CD4-positive, alpha-beta memory T cell (primary cell): ENCODE results near the gene SIAH3. TPM values are rescaled to one million over a fixed set of nuclear protein-coding genes. Genes with fewer than 3 reads are reported as not detected.

Experiments
- CTCF ChIA-PET: fragments of 350-600 bp; sonication (Branson Sonifier 250); formaldehyde crosslinking; loops from one replicate; lab custom pipeline; 2021; ENCODE audit warnings: inconsistent platforms; ENCODE audit not compliant: partially characterized antibody; lab: Charles Lee
- POLR2A ChIA-PET: fragments of 350-600 bp; sonication (Branson Sonifier 250); formaldehyde crosslinking; loops from one replicate; lab custom pipeline; 2021; ENCODE audit not compliant: partially characterized antibody; lab: Charles Lee
- DNase-seq, 5 donors: peaks; one replicate each; pipeline versions ENCODE4 v3.0.0 to v3.0.0-alpha.2; 2020 to 2022; ENCODE audit warnings: mixed read lengths in 1 of 5
- H3K27ac ChIP-seq: one replicate; pipeline ENCODE4 v1.7.0; 2013; ENCODE audit warnings: low read depth, low read length
- H3K27me3 ChIP-seq: 2 replicates; pipeline ENCODE4 v1.7.0; 2013; ENCODE audit warnings: mild to moderate bottlenecking, low read length, moderate library complexity; ENCODE audit not compliant: insufficient read depth
- H3K36me3 ChIP-seq: 2 replicates; pipeline ENCODE4 v1.7.0; 2013; ENCODE audit warnings: mild to moderate bottlenecking, low read length, moderate library complexity; ENCODE audit not compliant: insufficient read depth
- H3K4me1 ChIP-seq: 2 replicates; pipeline ENCODE4 v1.7.0; 2013; ENCODE audit warnings: mild to moderate bottlenecking, low read length, moderate library complexity; ENCODE audit not compliant: insufficient read depth
- H3K4me3 ChIP-seq, 2 donors: one replicate each; pipeline ENCODE4 v1.7.0; 2013; ENCODE audit warnings: low read length in 2 of 2, mild to moderate bottlenecking in 1 of 2
- H3K9me3 ChIP-seq, 2 donors: one replicate each; pipeline ENCODE4 v1.7.0; 2013; ENCODE audit warnings: low read length in 2 of 2, control low read depth in 1 of 2; ENCODE audit not compliant: control insufficient read depth in 1 of 2
- H3K27ac Mint-ChIP-seq, 7 donors: one replicate each; pipeline ENCODE4 v1.8.0; 2020 to 2021; ENCODE audit warnings: mixed read lengths in 7 of 7, mild to moderate bottlenecking in 6 of 7, inconsistent platforms in 3 of 7, moderate library complexity in 3 of 7
- H3K27me3 Mint-ChIP-seq, 2 donors: one replicate each; pipeline ENCODE4 v1.8.0; 2020 to 2021; ENCODE audit warnings: mixed read lengths in 2 of 2
- H3K36me3 Mint-ChIP-seq, 2 donors: one replicate each; pipeline ENCODE4 v1.8.0; 2020 to 2021; ENCODE audit warnings: mixed read lengths in 2 of 2, inconsistent platforms in 1 of 2, mild to moderate bottlenecking in 1 of 2
- H3K4me1 Mint-ChIP-seq, 4 donors: one replicate each; pipeline ENCODE4 v1.8.0; 2020 to 2021; ENCODE audit warnings: mixed read lengths in 4 of 4, mild to moderate bottlenecking in 1 of 4
- H3K4me3 Mint-ChIP-seq, 8 donors: one replicate each; pipeline ENCODE4 v1.8.0; 2020 to 2021; ENCODE audit warnings: mixed read lengths in 8 of 8, mild to moderate bottlenecking in 7 of 8, moderate library complexity in 6 of 8, inconsistent platforms in 3 of 8
- H3K9me3 Mint-ChIP-seq, 8 donors: one replicate each; pipeline ENCODE4 v1.8.0; 2020 to 2021; ENCODE audit warnings: mixed read lengths in 8 of 8, mild to moderate bottlenecking in 5 of 8, inconsistent platforms in 3 of 8, moderate library complexity in 1 of 8
- intact Hi-C: fragments of 100-400 bp; cut with micrococcal nuclease; formaldehyde crosslinking; loops from one replicate; pipeline ENCODE4 v1.15.1; 2023
- polyA plus RNA-seq, 2 donors: library from polyadenylated mRNA; unstranded; fragments of 300-500 nt; fragmentation: Illumina TruSeq; gene quantifications; one replicate each; pipeline ENCODE4 v1.2.3, GENCODE V29; 2021
- total RNA-seq, 2 experiments: library from RNA; stranded (reverse); gene quantifications; one replicate each; pipeline ENCODE4 v1.2.3, GENCODE V29; 2021

Gene SIAH3
- total and polyA plus RNA-seq, 4 experiments from 2014 or later: 0.13 to 1.9 (median 1.5) TPM; not detected in 1

DNA sequence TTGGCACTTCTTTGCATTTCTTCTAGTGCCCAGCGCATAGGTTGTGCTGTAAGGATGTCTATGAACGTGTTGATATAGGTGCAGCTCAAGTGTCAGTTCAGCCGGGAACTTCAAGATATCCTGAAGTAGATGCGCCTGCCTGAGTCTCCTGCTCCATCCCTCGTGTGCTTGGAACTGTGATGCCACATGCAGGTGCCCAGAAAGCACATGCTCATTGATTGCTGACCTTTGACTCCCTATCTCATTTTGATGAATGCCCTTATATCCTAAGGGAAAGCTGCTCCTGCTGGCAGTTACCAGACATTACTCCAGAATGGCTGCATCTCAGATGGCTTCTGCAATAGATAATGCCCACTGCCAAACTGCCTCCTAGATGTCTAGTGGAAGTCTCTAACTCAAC is 108.6 kb downstream of the SIAH3 start:
- H3K9me3 Mint-ChIP-seq: no peaks in the 10 kb centered on the region
- DNase-seq: no peak
- no peak overlapping the region for H3K4me3 Mint-ChIP-seq
- intact Hi-C loops: no loop called here
- H3K4me1 Mint-ChIP-seq: no peaks in the 10 kb centered on the region
- CTCF ChIA-PET: no interaction called here
- peaks cover 2 to 4% of the 10 kb centered on the region in 2 donors for H3K27me3 Mint-ChIP-seq
- no peak overlapping the region for H3K4me3 ChIP-seq
- no peaks in the 10 kb centered on the region for H3K36me3 Mint-ChIP-seq
- no peaks in the 10 kb centered on the region for H3K4me1 ChIP-seq
- POLR2A ChIA-PET: no interaction called here
- no peaks in the 10 kb centered on the region for H3K27me3 ChIP-seq
- H3K36me3 ChIP-seq: no peaks in the 10 kb centered on the region
- no peak overlapping the region for H3K27ac ChIP-seq
- no peak overlapping the region for H3K27ac Mint-ChIP-seq
- H3K9me3 ChIP-seq: no peaks in the 10 kb centered on the region

DNA sequence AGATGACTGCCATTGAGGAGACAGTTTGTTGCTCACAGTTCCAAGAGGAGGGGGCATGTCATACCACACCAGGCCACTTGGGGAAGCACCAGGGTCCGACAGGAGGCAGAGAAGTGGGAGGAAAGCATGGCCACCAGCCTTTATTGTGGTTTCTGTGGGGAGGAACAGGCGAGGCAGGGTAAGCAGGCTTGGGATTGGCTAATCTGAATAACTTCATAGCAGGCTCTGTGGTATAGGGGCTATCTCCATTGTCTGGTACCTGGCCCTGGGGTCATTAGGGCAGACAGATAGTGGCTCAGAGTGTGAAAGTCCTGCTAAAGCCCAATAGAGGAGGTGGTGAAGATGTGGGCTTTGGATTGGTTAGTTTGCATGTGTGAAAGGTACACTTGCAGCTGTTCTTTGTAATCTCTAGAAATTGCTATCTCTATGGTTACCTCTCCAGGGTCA is 114.0 kb downstream of the SIAH3 start:
- ChIA-PET POLR2A (no interaction called here), CTCF (no interaction called here)
- Histone ChIP-seq H3K27ac (no peak overlapping the region), H3K4me1 (no peaks in the 10 kb centered on the region), H3K4me3 (no peak overlapping the region), H3K36me3 (no peaks in the 10 kb centered on the region), H3K27me3 (no peaks in the 10 kb centered on the region), H3K9me3 (no peaks in the 10 kb centered on the region)
- no peaks in the 10 kb centered on the region for H3K36me3 Mint-ChIP-seq
- no peaks in the 10 kb centered on the region for H3K9me3 Mint-ChIP-seq
- no peak for DNase-seq
- H3K4me3 Mint-ChIP-seq: no peak overlapping the region
- H3K27ac Mint-ChIP-seq: no peak overlapping the region
- peaks cover 0 to 1% of the 10 kb centered on the region in 2 donors for H3K27me3 Mint-ChIP-seq
- H3K4me1 Mint-ChIP-seq: no peaks in the 10 kb centered on the region
- intact Hi-C loops: no loop called here

DNA sequence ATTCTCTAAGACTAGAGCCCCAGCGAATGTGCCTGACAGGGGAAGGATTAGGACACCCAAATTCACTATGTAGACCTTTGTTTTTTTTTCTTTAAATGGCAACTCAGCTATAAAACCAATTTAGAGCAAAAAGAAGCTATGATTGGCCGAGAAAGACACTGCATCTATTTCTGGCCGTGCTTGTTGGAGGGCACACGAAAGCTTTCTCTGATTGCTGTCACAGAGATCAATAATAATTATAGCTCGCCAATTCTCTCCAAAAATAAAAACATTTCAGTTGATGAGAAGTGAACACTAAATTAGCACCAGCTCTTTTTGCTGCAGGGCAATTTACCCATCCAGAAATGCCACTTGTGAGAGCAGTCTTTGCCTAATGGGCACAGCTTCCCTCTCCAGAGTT is 118.2 kb downstream of the SIAH3 start:
- Histone ChIP-seq H3K36me3 (no peaks in the 10 kb centered on the region), H3K27ac (no peak overlapping the region), H3K4me1 (no peaks in the 10 kb centered on the region), H3K4me3 (no peak overlapping the region), H3K9me3 (no peaks in the 10 kb centered on the region), H3K27me3 (no peaks in the 10 kb centered on the region)
- Mint-ChIP-seq H3K4me1 (no peaks in the 10 kb centered on the region), H3K4me3 (no peak overlapping the region), H3K27ac (no peak overlapping the region), H3K27me3 (peaks cover 2 to 4% of the 10 kb centered on the region in 2 donors), H3K36me3 (no peaks in the 10 kb centered on the region), H3K9me3 (peaks cover 0 to 1% (median 0%) of the 10 kb centered on the region in 8 donors)
- ChIA-PET CTCF (no interaction called here), POLR2A (no interaction called here)
- intact Hi-C loops: no loop called here
- no peak for DNase-seq

DNA sequence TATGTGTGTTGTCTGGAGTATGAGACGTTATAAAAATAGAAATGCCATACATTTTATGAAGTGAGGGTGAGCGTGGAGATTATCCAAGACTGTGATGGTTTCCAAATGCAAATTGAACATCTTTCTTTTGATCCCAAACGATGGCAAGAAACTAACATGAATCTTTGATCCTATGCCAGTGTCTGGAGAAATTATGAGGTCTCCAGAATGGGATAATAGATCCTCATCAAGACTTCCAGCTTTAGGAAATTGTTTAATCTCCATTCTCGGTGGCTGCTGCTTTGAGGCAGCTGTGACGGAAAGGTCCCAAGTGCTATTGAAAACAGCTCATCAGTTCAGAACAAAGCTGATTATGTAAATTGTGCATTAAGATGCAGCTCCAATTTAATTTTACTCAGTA is 118.6 kb downstream of the SIAH3 start:
- H3K36me3 ChIP-seq: no peaks in the 10 kb centered on the region
- H3K27ac ChIP-seq: no peak overlapping the region
- CTCF ChIA-PET: no interaction called here
- no peaks in the 10 kb centered on the region for H3K4me1 ChIP-seq
- no peak for DNase-seq
- Mint-ChIP-seq H3K27me3 (peaks cover 3 to 4% of the 10 kb centered on the region in 2 donors), H3K9me3 (peaks cover 0 to 1% (median 0%) of the 10 kb centered on the region in 8 donors), H3K4me1 (no peaks in the 10 kb centered on the region), H3K4me3 (no peak overlapping the region), H3K27ac (no peak overlapping the region), H3K36me3 (no peaks in the 10 kb centered on the region)
- no peak overlapping the region for H3K4me3 ChIP-seq
- POLR2A ChIA-PET: no interaction called here
- H3K27me3 ChIP-seq: no peaks in the 10 kb centered on the region
- intact Hi-C loops: no loop called here
- H3K9me3 ChIP-seq: no peaks in the 10 kb centered on the region

DNA sequence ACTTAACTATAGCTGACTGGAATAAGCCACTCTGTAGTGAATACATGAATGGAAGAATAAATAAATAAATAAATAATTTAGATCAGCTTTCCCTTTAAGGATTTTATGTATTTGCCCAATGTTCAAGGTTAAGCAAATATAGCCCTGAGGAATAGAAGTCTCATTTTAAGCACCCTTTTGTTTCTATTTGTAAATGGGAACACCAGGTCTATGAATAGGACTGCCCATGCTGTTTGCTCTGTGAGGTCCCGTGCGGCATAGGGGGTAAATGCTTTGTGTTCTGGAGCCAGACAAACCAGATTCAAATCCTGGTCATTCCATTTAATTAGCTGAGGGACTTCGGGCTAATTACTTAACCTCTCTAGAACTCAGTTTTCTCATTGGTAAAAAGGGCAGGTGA is 120.1 kb downstream of the SIAH3 start:
- H3K9me3 Mint-ChIP-seq: peaks cover 0 to 1% (median 0%) of the 10 kb centered on the region in 8 donors
- Histone ChIP-seq H3K4me3 (no peak overlapping the region), H3K4me1 (no peaks in the 10 kb centered on the region), H3K9me3 (no peaks in the 10 kb centered on the region), H3K27ac (no peak overlapping the region), H3K27me3 (no peaks in the 10 kb centered on the region), H3K36me3 (no peaks in the 10 kb centered on the region)
- no peak overlapping the region for H3K27ac Mint-ChIP-seq
- H3K4me1 Mint-ChIP-seq: no peaks in the 10 kb centered on the region
- H3K4me3 Mint-ChIP-seq: no peak overlapping the region
- intact Hi-C loops: no loop called here
- POLR2A ChIA-PET: no interaction called here
- CTCF ChIA-PET: interaction anchor here (1.1 kb wide), 1 partner anchor 108 kb away, joined by 4 read pairs; no protein-coding TSS in a partner anchor
- H3K27me3 Mint-ChIP-seq: peaks cover 4 to 5% of the 10 kb centered on the region in 2 donors
- no peaks in the 10 kb centered on the region for H3K36me3 Mint-ChIP-seq
- no peak for DNase-seq

DNA sequence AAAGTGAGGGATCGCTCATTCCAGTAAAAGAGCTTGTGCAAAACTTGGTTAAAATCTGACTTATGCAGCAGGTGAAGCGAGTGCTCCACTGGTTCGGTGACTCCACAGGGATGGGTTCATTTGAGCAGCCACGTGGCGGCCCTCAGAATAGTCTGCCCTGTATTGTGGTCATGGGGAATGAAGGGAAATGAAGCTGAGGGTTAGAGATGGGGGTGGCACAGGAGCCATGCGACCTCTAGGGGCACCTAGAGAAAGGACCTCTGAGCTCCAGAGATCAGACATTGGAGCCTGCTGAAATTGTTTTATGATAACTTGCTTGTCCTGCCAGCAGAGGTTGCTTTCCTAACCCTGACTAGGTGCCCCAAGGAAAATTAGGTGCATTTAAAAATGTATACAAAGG is 122.8 kb downstream of the SIAH3 start:
- Histone ChIP-seq H3K9me3 (no peaks in the 10 kb centered on the region), H3K4me1 (no peaks in the 10 kb centered on the region), H3K27ac (no peak overlapping the region), H3K36me3 (no peaks in the 10 kb centered on the region), H3K4me3 (no peak overlapping the region), H3K27me3 (no peaks in the 10 kb centered on the region)
- Mint-ChIP-seq H3K27me3 (peaks cover 4 to 5% of the 10 kb centered on the region in 2 donors), H3K9me3 (peaks cover 0 to 5% (median 0%) of the 10 kb centered on the region in 8 donors), H3K36me3 (no peaks in the 10 kb centered on the region), H3K4me1 (no peaks in the 10 kb centered on the region), H3K4me3 (no peak overlapping the region), H3K27ac (no peak overlapping the region)
- intact Hi-C loops: no loop called here
- ChIA-PET CTCF (interaction anchor here (1.2 to 1.5 kb wide), 3 partner anchors 10 to 105 kb away, joined by 3 to 7 read pairs (median 3); no protein-coding TSS in a partner anchor), POLR2A (no interaction called here)
- no peak for DNase-seq
